Stimulated activated naive CD8-positive, alpha-beta T cell treated with anti-CD3 and anti-CD28 coated beads, Interleukin-15, Interleukin-2, amounts not matched to agents 100 U/mL and 50 U/mL, for 24 hours (primary cell): ENCODE measurements around the gene NINL.
"Not testable (repeated sequence)": the region's sequence is repeated elsewhere in the genome, so short reads cannot be mapped to it uniquely, and the experiment has no call there.

Source experiments
- ATAC-seq: fragments of 150-1000 bp; cut with Tn5 transposase; one replicate; pipeline ENCODE4 v1.10.0; 2021
- DNase-seq: peaks from one replicate; pipeline ENCODE4 v3.0.0; 2021

Gene NINL

DNA sequence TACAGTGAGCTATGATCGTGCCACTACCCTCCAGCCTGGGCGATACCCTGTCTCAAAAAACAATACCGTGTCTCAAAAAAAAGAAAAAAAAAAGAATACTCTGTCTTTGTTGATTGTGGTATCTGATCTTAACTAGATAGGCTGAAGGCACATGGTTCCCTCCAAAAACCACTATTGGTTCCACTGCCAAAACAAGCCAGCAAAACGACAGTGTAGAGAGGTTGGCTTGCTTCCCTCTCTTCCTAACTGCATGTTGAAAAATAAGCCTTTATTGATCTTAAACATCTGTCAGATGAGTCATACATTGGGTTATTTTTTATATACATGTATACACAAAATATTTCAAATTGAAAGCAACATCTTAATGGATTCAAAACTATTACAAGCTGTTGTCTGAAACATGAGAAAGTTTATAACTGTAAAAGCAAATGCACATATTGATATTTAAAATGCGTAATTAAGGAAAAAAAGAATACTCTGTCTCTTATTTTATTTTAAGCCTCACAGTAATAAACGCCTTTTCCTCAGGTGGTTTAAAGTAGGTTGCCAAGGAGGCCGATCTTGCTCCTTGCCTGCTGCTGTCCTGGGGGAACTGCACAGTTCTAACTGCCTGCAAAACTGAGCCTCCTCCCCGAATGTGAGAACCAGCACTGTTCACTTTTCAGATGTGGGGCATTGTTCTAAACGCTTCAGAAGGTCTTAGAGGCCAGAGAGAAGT is 7.0 kb upstream of the NINL start:
- no peak for ATAC-seq
- DNase-seq, result no peak

- ATAC-seq, DNase-seq: not testable (repeated sequence)
Observed at GRCh38 chr20:25590778-25591177, 5.4 kb upstream of the NINL start.

GRCh38 chr20:25588491-25588890 is 3.2 kb upstream of the NINL start:
- ATAC-seq, result no peak
- no peak for DNase-seq

- ATAC-seq, result no peak
- DNase-seq, result no peak
Observed at GRCh38 chr20:25587536-25587935, 2.2 kb upstream of the NINL start.

DNA sequence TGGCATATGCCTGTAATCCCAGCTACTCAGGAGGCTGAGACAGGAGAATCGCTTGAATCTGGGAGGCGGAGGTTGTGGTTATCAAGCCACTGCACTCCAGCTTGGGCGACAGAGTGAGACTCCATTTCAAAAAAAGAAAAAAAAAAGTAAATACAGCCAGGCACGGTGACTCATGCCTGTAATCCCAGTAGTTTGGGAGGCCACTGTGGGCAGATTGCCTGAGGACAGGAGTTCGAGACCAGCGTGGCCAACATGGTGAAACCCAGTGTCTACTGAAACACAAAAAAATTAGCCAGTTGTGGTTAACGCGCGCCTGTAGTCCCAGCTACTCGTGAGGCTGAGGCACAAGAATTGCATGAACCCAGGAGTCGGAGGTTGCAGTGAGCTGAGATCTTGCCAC is 1.5 kb upstream of the NINL start:
- ATAC-seq (no peak), DNase-seq (no peak)

- not testable (repeated sequence) for ATAC-seq, DNase-seq
Observed at GRCh38 chr20:25583607-25584006, 1.7 kb downstream of the NINL start.

DNA sequence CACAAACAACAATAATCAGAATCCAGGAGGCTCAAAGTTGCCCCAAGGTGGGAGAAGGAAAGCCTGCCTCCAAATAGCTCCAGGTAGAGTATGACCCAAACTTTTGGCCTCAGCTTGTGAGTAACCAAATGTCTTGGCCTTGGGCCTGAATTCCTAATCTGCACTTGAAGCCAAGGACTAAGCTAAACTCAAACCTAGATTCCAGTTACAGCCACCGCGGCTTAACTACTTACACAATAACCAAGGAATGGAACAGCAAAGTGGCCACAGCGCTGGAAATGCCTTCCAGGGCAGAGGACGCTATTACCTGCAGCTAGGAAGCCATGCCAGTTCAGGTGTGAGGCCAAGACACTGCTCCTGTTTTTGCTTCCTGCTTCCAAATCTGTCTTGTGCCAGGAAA is 4.6 kb downstream of the NINL start:
- no peak for DNase-seq
- ATAC-seq, result no peak

GRCh38 chr20:25579081-25579770 is 6.1 kb downstream of the NINL start:
- ATAC-seq (no peak), DNase-seq (no peak)

- no peak for ATAC-seq
Observed at GRCh38 chr20:25576783-25577530, 8.4 kb downstream of the NINL start.

GRCh38 chr20:25574411-25574810 is 10.9 kb downstream of the NINL start:
- DNase-seq, result no peak
- no peak for ATAC-seq

More at GRCh38 chr20:25576783-25577530, 8.4 kb downstream of the NINL start:
- DNase-seq, result no peak

DNA sequence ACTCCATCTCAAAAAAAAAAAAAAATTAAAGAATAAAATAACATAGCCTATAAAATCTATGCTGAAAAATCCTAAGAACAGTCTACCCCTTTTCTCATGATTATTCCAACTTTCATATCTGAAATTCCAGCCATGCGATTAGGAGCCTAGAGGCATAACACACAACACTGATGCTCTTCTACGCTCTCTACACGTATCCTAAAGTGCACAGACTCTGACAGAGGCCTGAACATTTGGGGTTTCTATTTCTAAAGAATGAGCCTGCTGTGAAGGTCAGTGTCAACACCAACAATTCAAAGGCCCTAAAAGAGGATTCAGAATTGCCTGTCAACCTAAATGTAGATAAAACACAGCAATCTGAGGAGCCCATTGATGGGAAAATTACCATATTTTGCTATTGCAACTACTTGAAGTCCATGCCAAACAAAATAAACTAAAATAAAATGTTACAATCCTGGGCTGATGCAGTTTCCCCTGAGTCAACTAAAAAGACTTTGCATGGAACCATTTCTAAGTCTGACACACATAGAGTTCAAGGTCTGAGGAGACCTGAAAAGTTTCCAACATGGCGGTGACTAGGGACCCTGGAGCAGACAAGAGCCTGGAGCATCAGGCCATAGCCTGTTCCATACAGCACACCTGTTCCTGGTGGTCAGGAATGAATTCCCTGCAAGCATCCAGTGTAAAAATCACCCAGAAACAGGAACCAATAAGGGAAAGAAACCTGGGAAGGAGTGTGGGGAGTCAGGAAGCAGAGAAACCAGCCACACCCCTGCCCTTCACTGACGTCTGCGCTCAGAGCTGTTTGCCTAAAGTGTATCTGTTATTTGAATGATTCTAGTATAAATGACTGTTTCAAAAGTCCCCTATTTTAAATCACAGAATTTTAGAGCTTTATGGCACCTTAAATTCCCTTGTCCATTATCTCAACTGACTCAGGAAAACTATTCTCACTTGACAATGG is 11.8 kb downstream of the NINL start:
- ATAC-seq (no peak), DNase-seq (no peak)

GRCh38 chr20:25571817-25572216 is 13.5 kb downstream of the NINL start:
- no peak for ATAC-seq
- DNase-seq, result no peak

DNA sequence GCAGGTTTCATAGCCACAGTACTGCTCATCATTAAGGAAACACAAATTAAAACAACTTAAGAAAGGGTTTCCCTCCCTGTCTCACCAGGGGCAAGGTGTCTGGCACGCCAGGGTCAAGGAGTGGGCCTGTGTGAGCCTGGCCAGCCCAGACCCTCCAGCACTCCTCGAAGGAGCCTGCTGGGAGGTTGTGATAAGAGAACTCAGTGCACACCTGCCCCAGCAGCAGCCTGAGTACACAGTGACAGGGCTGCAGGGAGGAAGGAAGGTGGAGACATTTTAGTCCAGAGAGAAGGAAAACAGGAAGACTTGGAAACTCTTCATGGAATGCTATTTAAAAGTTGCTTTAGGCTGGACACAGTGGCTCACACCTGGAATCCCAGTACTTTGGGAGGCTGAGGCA is 14.1 kb downstream of the NINL start:
- ATAC-seq (no peak), DNase-seq (no peak)

- ATAC-seq (no peak), DNase-seq (no peak)
Observed at GRCh38 chr20:25570148-25570530, 15.2 kb downstream of the NINL start.

DNA sequence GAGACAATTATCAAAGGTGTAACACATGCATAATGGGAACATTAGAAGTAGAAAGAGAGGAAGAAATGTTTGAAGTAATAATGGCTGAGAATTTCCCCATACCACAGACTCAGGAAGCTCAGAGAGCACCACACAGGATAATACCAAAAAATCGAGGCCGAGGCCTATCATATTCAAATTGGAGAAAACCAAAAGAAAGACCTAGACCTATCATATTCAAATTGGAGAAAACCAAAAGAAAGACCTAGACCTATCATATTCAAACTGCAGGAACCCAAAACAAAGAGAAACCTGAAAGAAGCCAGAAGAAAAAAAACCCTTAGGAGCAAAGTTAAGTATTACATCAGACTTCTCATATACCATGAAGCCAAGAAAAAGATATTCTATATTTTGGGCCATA is 18.0 kb downstream of the NINL start:
- ATAC-seq (no peak), DNase-seq (no peak)

DNA sequence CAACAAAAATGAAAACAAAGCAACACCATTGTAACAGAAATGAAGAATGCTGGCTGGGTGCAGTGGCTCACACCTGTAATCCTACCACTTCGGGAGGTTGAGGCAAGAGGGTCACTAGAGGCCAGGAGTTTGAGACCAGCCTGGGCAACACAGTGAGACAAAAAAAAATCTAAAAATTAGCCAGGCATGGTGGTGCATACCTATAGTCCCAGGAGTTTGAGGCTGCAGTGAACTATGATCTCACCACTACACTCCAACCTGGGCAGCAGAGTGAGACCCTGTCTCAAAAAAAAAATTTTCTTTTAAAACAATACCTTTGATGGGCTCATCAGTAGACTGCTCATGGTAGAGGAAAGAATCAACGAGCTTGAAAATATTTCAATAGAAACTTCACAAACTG is 18.5 kb downstream of the NINL start:
- ATAC-seq (no peak), DNase-seq (no peak)

GRCh38 chr20:25565578-25566157 is 19.7 kb downstream of the NINL start:
- ATAC-seq (no peak), DNase-seq (no peak)

DNA sequence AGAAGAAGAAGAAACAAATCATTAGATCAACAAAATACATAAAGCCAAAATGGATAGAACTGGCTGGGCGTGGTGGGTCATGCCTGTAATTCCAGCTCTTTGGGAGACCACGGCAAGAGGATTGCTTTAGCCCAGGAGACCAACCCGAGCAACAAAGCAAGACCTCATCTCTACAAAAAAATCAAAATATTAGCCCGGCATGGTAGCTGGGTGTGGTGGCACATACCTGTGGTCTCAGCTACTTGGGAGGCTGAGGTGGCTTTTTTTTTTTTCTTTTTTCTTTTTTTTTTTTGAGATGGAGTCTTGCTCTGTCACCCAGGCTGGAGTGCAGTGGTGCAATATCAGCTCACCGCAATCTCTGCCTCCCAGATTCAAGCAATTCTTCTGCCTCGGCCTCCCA is 21.5 kb downstream of the NINL start:
- no peak for DNase-seq
- no peak for ATAC-seq

GRCh38 chr20:25563362-25563761 is 22.0 kb downstream of the NINL start:
- DNase-seq, result no peak
- no peak for ATAC-seq

- not testable (repeated sequence) for DNase-seq, ATAC-seq
Observed at GRCh38 chr20:25561771-25562170, 23.6 kb downstream of the NINL start.

DNA sequence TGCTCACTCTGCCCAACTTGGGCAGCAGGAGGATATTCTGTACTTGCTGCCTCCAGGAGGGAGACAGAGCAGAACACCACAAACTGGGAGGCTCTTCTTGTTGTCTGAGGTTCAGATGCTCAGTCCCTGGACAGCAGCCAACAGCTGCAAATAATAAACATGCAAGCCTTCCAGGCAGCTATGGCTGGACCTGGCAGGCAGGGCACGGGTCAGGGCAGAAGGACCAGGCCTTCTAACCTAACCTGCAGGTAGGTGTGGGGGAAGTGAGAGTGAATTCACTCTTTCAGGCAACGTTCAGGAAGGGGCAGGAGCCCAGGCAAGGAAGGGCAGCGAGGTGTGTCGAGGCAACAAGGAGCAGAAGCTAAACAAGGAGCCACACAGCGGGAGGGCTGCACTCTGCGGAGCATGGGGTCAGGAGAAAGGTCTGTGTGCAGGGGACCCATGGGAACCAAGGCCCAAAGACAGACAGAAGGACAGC is 31.5 kb downstream of the NINL start:
- no peak for DNase-seq
- no peak for ATAC-seq

DNA sequence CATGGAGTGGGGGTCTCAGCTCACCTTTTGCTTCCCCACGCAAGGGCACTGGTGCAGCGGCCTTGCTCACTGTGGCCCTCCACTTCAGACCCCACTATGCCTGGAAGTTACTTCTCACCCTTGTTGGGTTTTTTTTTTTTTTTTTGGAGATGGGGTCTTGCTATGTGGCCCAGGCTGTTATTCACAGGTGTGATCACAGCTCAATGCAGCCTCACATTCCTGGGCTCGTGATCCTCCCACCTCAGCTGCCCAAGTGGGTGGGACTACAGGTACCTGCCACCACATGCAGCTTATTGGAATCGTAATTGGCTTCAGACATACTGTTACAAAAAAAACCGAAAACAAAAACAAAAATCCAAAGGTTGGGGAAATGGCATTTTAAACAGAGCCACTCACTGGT is 32.4 kb downstream of the NINL start:
- ATAC-seq (no peak), DNase-seq (no peak)
